GM18870 (cell line): ENCODE data around the gene ICE2.

Source experiments
- ATAC-seq: cut with Tn5 transposase; IDR thresholded peaks from one replicate; pipeline ENCODE4 v1.9.1; 2021; ENCODE audit warnings: moderate library complexity; ENCODE audit not compliant: unreplicated experiment

Gene ICE2

DNA sequence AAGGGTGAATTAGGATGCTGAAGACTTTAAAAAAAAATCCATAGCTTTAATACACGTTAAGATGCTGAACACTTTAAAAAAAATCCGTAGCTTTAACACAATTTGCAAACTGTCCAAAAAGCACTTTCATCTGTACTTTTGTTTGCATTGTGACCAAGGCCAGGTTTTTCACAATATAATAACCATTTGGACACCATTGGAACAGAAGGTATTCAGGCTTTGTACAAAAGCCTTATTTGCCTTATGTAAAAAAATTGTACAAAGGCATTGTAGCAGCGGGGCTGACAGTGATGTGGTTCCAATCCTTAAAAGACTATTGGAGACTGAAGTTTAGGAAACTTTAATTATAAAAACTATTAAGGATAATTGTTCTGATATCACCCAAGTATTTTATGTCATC, 15.2 kb upstream of the ICE2 start:
- no peak for ATAC-seq

DNA sequence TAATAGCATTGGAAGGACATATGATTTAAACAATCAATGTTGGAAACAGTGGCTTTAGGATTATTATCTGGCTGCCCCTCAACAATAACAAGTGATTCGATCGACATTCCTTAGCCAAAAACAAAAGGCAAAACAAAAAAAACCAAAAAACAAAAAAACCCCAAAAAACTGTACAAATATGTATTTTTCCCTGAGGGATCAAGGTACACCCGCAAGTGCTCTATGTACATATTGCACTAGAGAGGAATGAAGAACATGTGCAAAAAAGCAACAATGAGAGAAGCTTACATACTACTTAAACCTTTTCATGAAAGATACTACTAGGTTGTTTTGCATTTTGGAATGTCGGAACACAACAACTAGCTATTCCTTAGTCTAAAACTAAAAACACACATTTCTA, 14.2 kb upstream of the ICE2 start:
- ATAC-seq: no peak

DNA sequence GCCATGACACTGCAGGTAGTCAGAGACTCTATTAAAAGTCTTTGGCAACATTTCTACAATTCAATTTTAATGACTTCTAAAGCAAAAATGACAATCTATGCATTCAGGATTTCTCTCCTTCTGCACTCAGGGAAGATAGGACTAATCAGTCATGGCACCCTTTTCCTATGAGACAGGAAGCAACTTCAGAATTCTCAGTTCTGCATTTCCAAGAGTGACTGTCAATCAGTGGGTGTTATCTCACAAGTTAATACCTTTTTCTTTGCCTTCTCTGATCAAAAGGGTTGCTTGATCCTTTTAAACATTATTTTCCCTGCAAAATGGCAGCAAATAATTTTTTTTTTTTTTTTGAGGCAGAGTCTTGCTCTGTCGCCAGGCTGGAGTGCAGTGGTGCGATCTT, 7.8 kb upstream of the ICE2 start:
- ATAC-seq: no peak

DNA sequence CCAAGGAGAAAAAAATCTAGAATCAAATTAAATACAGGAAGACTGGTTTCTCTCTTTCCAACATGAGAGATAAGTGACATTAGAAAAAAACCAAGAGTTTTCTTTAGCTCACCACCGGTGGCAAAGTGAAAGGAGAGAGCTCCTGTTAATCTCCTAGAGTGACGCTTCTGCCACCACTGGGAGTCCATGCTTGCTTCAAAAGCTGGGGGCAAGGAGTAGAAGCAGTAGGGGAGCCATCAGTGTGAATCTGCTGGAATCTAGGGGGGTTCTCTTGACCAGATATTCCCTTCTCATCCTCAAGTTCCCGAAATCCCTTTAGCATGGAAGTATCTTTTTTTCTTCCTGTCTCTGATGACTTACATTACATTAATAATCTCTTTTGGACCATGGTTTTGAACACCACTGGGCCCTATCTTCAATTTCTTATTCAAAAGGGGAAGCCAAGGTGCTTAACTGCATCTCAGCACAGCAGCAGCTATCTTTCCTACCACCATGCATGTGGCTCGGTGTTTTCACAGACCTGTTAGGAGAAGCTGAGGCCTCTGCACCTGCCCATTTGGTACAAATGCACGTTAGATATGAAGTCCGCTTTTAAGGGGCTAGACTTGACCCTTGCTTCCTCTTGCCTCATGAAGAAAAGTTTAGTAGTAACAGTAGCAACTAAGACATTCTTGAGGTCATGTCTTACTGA, 6.6 kb upstream of the ICE2 start:
- no peak for ATAC-seq

DNA sequence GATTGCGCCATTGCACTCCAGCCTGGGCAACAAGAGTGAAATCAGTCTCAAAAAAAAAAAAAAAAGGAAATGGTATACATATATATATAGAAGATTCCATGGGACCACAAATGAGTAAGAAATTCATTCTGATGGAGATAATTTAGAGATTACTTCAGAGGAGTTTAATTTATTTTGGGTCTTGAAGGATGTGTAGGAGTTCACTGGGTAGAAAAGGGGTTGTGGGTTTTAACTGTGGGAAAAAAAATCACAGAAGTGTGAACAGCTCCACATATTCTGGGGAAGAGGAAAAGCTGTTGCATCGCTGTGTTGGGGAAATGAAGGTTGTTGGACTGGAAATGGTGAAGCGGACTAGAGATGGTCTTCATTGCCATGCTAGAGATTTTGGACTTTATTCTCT, 4.1 kb upstream of the ICE2 start:
- no peak for ATAC-seq

DNA sequence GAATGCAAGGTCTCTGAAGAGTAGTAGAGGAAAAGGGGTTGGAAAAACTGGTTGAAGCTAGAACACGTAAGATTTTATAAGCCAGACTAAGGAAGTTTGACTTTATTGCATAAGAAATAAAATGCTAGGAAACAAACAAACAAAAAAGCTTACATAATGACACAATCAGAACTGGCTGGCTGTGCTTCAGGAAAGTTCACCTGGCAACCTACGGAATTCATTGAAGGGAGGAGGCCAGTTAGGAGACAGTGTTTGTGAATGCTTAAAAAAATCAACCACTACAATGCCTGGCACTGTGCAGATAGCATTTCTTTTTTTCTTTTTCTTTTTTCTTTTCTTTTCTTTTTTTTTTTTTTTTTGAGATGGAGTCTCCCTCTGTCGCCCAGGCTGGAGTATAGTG, 1.9 kb upstream of the ICE2 start:
- ATAC-seq: no peak

DNA sequence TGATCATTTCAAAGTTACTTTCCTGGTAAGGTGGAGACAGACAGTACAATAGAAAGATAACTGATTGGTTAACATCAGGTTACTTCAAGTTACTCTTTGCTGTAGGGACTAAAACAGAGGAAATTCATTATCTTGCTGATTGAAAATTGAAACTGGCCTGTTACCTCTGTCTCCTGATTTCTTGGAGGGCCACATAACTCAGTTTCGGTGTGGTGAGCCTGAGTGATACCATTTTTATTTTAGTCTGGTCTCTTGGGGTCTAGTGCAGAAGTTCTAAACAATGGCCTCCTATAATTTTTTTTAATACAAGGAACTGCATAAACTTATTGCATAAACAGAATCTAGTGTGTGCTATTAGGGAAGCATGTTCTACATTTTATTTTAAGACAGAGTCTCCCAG, 1.2 kb upstream of the ICE2 start:
- no peak for ATAC-seq

DNA sequence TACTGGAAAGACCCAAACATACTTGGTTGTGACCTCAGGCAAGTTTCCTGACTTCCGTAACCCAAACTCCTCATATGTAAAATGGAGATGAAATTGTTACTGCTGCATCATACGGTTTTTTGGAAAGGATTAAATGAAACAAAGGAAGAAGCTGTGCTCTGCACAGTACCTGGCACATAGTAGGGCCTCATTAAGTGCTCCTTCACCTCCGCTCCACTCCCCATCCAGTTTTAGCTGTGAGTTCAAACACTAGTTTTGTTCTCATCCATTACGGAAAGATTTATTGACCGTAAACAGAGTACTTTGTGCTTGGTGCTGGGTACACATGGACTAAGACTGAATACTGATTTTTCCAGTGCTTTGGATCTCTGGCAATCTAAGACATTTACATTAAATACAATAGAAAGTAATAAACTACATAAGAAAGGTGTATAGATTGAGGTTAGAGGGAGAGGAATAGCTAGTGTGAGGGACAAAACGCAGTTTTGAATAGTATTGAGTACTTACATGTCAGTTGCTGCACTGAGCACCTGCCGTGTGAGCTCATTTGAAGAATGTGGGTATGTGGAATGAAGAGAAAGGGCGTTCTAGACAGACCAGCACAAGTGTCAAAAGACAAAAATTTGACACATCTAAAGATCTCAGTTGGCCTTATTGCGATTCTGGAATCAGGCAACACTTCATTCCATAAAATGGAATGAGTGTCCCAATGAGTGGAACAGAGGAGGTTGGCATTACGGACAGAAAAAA, 594 bp upstream of the ICE2 start:
- ATAC-seq: peak; percentile 11

DNA sequence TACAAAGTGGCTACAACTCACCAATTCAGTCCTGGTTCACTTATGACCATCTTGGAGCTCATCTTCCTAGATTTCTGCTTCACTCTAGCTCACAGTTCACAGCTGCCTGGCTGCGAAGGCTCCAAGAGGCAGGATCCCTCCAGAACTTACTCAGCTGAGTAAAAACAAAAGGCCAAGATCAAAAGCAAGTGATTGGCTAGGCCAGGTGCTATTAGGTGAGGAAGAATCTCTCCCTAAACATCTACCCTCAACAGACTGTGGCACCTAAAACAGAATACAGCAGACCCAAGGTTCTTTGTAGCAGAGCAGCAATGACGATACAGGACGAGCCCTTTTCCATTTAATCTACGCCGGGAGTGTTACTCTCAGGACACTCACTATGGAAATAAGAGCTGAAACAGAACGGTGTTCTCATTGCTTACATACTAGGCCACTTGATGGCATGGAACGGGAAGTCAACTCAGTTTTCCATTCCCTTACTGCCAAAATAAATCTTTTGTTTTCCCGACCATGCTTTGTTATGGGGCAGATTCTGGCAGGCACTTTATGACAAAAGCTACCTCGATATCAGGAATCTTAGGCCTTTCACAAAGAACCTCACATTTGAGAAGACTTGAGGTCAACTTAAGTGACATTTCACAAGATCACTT, 901 bp downstream of the ICE2 start:
- no peak for ATAC-seq

DNA sequence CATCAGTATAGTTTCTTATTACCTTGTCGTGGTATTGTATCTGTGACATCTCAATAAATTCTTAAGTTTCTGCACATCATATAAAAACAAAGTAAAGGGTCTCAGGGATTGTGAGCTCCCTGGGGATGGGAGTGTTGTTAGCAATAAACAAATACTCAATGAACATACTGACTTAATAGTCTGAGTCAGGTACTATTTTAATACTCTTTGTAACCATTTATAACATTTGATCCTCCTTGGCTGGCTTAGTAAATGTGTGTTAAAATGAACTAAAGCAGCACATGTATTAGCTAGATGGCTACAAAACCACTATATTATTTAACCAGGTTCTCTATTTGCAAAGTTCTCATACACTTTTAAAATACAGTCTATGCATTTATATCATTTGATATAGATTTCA, 1.8 kb downstream of the ICE2 start:
- ATAC-seq: no peak

DNA sequence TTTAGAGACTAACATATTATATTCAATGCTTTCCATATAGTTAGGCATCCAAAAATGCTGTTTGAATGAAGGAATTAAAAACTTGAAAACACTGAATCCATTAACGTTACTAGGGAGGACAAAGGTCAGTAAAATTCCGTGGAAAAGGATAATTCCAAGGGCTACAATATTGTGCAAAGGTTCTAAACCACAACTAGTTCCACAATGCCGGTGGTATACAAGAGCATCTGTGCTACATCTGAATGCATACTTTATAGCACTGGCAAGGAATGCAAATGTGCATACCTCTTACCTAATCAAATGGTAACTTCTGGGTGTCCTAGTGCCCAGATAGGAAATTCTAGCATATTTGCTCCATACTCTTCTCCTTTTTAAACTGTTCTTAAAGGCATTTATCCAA, 2.2 kb downstream of the ICE2 start:
- ATAC-seq: no peak

DNA sequence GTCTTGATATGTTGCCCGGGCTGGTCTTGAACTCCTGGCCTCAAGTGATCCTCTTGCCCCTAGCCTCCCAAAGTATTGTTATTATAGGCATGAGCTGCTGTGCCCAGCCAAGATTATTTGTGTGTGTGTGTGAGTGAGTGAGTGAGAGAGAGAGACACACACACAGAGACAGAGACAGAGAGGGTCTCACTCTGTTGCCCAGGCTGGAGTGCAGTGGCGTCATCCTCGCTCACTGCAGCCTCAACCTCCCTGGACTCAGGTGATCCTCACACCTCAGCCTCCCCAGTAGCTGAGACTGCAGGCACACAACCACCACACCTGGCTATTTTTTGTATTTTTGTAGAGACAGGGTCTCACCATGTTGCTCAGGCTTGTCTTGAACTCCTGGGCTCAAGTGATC, 5.8 kb downstream of the ICE2 start:
- no peak for ATAC-seq

DNA sequence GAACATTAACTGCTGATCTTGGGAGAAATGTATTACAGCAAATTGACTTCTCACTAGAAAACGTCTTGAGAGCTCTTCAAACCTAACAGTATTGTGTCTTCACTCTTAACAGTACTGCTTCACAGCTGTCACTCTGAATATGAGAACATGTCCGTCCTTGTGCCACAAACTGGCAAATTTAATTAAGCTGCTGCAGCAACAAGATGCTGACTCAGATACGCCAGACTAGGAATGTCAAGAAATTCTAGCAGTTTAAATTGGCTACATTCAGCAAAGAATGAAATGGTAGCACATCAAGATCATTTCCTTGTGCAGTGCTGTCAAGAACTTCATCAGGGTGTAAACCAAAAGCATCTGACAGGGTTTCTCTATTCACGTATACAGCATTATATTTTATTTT, 7.6 kb downstream of the ICE2 start:
- ATAC-seq: no peak

DNA sequence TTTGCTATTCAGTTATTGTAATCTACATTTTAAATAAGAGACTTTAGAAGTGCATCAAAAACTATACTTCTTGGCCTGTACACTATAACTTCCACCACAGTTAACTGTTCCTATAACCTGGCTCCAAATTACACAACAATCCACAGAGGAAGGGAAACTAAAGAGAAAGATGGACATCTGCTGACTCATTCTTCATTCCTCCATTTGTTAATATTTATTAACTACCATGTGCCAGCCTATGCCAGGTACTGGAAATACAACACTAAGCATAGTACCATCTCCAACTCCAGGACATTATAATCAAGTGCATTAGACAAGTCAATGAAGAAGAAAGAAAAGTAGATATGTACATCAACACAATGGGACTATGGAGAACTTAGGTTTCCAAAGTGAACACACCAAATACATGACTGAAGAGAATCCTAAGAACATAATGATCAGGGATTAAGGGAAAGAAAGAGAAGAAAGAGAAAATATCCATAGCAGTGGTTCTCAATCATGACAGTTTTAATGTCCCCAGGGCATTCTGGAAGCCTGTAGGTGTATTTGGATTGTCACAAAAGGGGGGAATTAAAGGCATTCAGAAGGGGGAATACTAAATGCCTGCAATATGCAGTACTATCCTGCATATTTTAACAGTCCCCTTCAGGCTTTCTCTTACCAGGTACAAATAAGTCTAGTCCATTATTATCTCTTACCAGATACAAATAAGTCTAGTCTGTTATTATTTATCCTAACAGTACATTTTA, 8.9 kb downstream of the ICE2 start:
- no peak for ATAC-seq

DNA sequence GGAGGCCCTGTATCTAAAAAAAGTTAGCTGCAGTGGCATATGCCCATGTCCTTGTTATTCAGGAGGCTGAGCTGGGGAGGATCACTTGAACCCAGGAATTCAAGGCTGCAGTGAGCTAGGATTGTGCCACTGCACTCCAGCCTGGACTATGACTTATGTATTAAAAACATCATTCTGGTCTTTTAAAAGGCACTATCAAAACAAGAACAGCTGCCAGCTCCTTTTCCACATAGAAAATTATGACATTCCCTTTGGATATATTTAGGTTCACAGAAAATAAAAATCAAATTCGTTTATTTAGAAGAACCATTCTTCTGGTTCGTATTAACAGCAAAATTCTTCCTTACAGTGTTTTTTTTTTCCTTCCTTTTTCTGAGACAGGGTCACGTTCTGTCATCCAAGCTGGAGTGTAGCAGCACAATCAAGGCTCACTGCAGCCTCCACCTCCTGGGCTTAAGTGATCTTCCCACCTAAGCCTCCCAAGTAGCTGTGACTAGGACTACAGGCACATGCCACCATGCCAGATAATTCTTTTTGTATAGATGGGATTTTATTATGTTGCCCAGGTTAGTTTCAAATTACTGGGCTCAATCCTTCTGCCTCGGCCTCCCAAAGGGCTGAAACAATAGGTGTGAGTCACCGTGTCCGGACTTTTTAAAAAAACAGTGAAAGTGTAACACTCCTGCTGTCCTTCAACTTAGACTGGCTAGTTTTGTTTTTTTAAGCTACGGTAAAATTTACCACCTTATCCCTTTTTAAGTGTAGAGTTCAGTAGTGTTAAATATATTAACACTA, 13.9 kb downstream of the ICE2 start:
- no peak for ATAC-seq

DNA sequence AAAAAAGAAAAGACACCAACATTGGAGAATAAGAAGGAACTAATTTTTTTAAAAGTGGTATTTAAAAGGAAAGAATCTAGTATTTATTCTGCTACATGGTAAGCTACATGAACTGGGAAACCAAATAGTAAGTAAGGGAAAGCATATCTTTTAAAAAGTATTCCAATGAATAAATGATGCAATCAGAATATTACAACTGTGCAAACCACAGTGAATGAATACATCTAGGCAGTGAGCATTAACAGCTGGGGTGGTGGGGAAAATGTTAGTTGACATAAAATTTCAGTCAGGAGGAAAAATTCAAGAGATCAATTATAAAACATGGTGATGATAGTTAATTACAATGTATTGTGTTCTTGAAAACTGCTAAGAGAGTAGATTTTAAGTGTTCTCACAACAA, 16.9 kb downstream of the ICE2 start:
- no peak for ATAC-seq

DNA sequence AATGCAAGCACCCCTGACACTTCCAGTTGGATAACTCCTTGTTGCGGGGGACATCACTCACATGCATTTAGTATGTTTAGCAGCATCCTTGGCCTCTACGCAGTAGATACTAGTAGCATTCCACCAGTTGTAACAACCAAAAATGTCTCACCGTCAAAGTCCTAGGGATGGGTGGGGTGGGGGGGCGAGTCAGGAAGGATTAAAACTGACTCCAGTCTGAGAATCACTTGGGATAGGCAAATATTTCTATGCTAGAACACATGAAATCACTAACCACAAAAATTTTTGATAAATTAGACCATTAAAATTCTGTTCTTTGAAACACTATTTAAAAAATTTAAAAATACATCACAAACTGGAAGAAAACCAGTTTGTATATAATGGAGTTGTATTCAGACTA, 18.0 kb downstream of the ICE2 start:
- ATAC-seq: no peak

DNA sequence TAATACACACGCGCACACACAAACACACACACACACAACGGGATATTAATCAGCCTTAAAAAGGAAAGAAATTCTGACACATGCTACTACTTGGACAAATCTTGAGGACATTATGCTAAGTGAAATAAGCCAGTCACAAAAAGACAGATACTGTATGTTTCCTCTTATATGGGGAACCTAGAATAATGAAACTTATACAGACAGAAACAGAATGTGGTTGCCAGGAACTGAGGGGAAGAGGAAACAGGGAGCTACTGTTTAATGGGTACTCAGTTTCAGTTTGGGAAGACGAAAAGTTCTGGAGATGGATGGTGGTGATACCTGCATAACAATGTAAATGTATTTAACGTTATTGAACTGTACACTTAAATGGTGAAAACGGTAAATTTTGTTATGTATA, 20.2 kb downstream of the ICE2 start:
- no peak for ATAC-seq

DNA sequence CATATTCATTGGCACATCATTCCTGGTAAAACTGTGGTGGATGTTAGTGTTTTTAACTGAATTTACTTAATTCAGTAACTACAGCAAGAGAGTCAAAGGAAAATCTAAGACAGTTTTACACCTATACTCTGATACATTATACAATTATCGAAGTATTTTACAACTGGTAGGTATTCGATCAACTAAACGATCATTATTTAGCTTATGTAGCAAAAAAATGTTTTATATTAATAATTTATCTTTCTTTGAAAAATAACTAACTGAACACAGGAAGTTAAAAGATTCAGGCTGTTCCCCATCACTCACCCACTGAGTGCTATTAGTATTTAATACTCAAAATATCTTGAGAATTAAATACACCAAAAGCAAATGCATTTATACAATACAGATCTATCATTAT, 21.0 kb downstream of the ICE2 start:
- ATAC-seq: no peak

DNA sequence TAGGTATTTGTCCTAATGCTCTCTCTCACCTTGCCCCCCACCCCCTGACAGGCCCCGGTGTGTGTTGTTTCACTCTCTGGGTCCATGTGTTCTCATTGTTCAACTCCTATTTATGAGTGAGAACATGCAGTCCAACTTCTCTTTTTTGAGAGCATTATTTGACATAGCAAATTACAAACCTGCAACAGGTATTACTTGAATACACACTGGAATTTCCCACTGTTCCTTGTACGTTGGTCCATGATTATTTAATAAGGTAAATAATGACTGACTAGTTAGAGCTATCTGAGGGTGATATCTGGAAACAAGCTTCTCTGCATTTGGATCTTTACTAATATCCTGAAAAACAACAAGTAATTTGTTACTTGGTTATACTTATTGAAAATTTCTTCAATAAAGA, 24.1 kb downstream of the ICE2 start:
- ATAC-seq: no peak
